WI38 (cell line): ENCODE data around the gene RIC3.

ENCODE experiments used
- H3K4me3 ChIP-seq: 2 replicates; pipeline ENCODE4 v1.5.1; 2011; ENCODE audit warnings: low read depth, mild to moderate bottlenecking, control low read depth, low read length
- TF ChIP-seq, protein P1 (sequence below): IDR thresholded peaks from 2 replicates; pipeline ENCODE4 v1.5.1; 2012; ENCODE audit warnings: low read depth, mild to moderate bottlenecking, control low read depth, low read length

The RIC3 gene

DNA sequence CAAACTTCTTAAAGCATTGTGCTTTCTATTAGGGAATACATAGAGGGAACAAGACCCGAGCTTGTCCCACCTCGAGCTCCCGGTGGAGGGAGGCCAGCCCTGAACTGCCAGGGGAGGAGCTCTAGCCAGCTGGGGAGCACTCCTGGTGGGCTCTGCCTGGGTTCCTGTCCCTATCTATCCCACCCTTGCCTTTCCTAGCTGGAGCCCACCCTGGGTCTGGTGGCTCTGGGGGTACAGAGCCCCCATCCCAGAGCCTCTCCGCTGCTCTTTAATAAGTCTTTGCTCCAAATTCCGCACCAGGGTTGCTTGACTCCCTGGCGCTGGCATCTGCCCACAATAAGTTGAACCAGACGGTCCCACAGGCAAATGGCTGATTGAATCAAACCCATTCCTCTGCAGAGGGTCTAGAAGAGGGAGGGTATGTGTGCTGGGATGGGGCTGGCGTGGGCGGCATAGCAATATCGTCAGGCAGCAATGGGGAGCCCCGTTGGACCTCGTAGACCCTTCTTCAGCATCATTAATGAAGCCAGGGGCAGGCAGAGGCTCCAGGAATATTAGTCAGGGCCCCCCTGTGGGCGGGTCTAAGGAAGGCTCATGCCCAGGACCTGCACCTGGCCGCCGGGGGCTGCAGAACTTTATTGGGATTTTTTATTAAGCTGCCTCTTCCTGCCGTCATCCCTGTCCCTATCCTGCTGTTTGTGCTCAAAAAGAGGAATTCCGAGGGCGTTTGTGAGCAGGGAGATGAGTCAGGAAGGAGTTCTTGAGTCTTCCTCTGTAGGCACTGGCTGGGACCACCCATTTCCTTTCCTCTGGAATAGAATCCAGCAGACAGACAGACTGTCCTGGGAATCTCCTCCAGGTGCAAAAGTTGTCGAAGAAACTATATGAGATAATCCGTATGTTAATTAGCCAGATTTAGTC is 38.5 kb upstream of the RIC3 start:
- TF ChIP-seq, protein P1, sequence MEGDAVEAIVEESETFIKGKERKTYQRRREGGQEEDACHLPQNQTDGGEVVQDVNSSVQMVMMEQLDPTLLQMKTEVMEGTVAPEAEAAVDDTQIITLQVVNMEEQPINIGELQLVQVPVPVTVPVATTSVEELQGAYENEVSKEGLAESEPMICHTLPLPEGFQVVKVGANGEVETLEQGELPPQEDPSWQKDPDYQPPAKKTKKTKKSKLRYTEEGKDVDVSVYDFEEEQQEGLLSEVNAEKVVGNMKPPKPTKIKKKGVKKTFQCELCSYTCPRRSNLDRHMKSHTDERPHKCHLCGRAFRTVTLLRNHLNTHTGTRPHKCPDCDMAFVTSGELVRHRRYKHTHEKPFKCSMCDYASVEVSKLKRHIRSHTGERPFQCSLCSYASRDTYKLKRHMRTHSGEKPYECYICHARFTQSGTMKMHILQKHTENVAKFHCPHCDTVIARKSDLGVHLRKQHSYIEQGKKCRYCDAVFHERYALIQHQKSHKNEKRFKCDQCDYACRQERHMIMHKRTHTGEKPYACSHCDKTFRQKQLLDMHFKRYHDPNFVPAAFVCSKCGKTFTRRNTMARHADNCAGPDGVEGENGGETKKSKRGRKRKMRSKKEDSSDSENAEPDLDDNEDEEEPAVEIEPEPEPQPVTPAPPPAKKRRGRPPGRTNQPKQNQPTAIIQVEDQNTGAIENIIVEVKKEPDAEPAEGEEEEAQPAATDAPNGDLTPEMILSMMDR: no peak
- no peak overlapping the region for H3K4me3 ChIP-seq

DNA sequence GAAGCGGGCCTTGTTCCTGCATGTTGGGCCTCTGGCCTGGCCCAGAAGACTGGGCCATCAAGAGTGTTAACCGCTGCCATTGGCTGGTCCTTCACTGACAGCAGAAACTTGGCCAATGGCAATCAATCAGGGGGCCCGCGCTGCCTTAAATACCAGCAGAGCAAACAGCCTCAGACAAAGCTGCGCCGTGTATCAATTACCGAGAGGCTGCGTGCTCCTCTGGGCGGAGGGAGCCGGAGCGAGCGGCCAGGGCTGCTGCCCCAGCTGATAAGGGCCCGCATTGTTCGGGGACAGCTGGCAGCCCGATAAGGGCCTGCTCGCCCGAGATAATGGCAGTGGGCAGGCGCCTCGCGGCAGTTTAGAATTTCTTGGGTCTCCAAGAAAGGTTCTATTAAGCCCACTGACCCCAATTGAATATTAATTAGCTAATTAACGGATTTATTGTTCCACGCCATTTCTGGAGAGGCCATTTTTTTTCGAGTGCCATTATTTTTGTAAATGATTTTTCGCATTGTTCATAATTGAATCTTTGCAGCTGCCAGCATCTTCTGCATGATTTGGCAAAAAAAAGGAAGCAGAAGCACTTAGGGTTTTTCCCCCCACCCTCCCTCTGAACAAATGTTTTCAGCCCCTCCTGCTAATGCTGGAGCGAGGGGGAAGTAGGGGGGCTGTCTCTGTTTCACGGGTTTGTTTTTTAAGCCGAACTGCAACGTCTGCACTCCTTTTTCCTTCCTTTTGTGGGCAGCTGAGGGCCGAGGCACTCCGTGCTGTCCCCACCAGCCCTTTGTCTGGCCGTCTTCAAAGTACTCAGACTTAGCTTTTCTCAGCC is 37.6 kb upstream of the RIC3 start:
- TF ChIP-seq, protein P1: no peak

DNA sequence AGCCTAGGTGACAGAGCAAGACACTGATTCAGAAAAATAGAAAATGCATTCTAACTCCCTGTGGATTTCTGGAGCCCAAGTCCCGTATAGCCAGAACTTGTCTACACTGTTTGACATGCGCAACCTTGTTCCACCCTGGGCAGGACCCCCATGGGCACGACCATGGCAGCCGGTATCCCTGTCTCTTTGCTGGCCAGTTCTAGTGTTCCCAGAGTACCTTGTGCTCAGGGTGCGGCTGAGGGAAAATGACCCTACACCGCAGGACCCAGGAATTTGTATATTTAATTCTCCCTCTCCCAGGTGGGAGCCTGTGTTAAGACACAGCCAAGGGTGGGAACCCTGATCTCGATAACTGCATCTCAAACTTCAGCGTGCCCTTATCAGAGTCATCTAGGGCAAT is 36.7 kb upstream of the RIC3 start:
- TF ChIP-seq, protein P1: no peak
- no peak overlapping the region for H3K4me3 ChIP-seq

More for the DNA sequence above, 37.6 kb upstream of the RIC3 start:
- no peak overlapping the region for H3K4me3 ChIP-seq

DNA sequence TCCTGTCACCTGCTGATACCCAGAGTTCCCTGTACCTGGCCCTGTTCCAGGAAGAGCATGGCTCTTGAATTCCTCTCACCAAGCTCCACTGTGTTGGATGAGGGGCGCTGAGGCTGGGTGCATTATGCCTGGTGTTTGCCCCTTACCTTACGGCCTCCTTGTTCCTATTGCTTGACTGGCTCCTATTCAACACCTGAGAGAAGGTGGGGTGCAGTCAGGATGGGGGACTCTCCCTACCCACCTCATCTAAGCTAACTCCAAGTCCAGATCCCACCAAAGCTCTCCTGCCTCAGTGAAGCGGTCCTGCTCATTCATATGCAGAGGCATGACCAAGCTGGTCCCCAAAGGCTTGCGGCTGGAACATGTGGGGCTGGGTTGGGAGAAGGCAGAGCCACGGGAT is 35.8 kb upstream of the RIC3 start:
- H3K4me3 ChIP-seq: no peak overlapping the region
- TF ChIP-seq, protein P1: no peak

DNA sequence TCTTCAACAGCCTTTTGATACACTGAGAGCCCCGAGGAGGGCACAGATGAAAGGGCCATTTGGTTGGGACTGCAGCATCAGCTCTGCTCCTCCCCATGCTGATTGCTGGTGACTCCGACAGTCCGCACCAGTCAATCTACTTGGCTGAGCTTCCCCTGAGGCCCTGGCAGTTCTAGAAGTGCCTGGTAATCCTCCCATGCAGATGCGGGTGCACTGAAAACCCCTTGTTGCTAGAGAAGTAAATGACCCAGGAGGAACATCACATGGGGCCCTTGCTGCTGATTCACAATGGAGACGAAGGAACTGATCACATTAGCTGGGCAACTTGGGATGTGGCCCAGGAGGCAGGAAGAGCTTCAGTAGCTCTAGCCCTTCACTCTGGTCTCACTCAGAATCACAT is 35.2 kb upstream of the RIC3 start:
- H3K4me3 ChIP-seq: no peak overlapping the region
- TF ChIP-seq, protein P1: no peak

DNA sequence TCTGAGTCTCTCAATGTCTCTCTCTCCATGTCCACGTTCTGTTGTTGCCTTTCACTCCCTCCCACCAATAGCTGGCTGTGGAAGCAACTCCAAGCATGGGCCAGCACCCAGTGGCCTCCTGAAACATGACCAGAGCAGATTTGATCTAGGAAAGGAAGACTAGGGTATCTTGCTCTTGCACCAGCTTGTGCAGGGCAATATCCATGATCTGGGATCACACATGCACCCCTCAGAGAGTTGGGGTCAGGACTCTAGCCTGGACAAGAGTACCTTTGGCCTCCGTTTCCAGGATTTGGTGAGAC is 34.5 kb upstream of the RIC3 start:
- no peak overlapping the region for H3K4me3 ChIP-seq
- TF ChIP-seq, protein P1: no peak
